ENCODE measurements around the gene PXMP2. TPM values are rescaled to one million over a fixed set of nuclear protein-coding genes. Genes with fewer than 3 reads are reported as not detected.

Gene PXMP2
- total RNA-seq, 1 experiment from 2014 or later, result 17.8 TPM

GRCh38 chr12:132743831-132744230 lies 56.4 kb downstream of the PXMP2 start:
- no peaks in the 10 kb centered on the region for H3K4me1 Mint-ChIP-seq
- H2BK15ac ChIP-seq (ENCODE audit: low read depth, low read length), result no peak overlapping the region
- H3K27ac Mint-ChIP-seq, result peak overlapping the region in 1 of 3 experiments; percentile 23; a peak in 1 of 7 replicates

More at GRCh38 chr12:132743831-132744230, 56.4 kb downstream of the PXMP2 start:
- H2BK5ac ChIP-seq (ENCODE audit: insufficient read length, low read length), result no peak overlapping the region
- H2BK120ac ChIP-seq (ENCODE audit: low read depth, low read length, poor library complexity, severe bottlenecking), result no peak overlapping the region
- H3K27me3 Mint-ChIP-seq (ENCODE audit: low read depth), result no peaks in the 10 kb centered on the region
- H3K9me3 Mint-ChIP-seq, result no peaks in the 10 kb centered on the region
- WGBS (ENCODE audit: extremely low coverage, insufficient read length, low lambda C conversion rate), result no CpG with 5 or more reads among the region's 13 CpGs
- H3K36me3 Mint-ChIP-seq (ENCODE audit: insufficient read depth in 1 of 3, low read depth in 3 of 3), result peaks cover 79 to 97% (median 96%) of the 10 kb centered on the region in 3 experiments
- H4K8ac ChIP-seq (replicated peaks; ENCODE audit: insufficient read length, low read depth, low read length), result no peak overlapping the region
- H3K27me3 ChIP-seq (ENCODE audit: insufficient read depth, low read length), result no peaks in the 10 kb centered on the region
- no peak overlapping the region for H3K27ac ChIP-seq (ENCODE audit: insufficient read length, low read depth, low read length)
- H3T11ph ChIP-seq (ENCODE audit: low read length), result no peak overlapping the region
- no peaks in the 10 kb centered on the region; the same call in 1 of the 2 replicates for H3K79me2 ChIP-seq (ENCODE audit: insufficient read depth, low read length)
- H3K9ac ChIP-seq (ENCODE audit: extremely low read depth, insufficient read length, low read length), result no peak overlapping the region
- no peak overlapping the region for H4K91ac ChIP-seq (ENCODE audit: insufficient read length, low read depth, low read length)
- peaks cover 2% of the 10 kb centered on the region for H4K20me1 ChIP-seq (ENCODE audit: control insufficient read depth, insufficient read depth, insufficient read length)
- no peaks in the 10 kb centered on the region for H3K79me1 ChIP-seq (ENCODE audit: insufficient read depth, low read depth, low read length, poor library complexity, severe bottlenecking)
- H2AFZ ChIP-seq (ENCODE audit: low read length), result no peak overlapping the region
- H2AK5ac ChIP-seq (ENCODE audit: insufficient read length, low read length), result no peak overlapping the region
- no peak overlapping the region for H3K56ac ChIP-seq (ENCODE audit: insufficient read length, low read depth, low read length)
- H3K18ac ChIP-seq (ENCODE audit: insufficient read length, low read depth, low read length), result no peak overlapping the region
- no peak overlapping the region for H2BK12ac ChIP-seq (ENCODE audit: insufficient read length, low read depth, low read length)
- no peak overlapping the region for H4K5ac ChIP-seq (ENCODE audit: insufficient read length, low read depth, low read length)
- H3K14ac ChIP-seq (ENCODE audit: insufficient read depth, low read length), result no peak overlapping the region
- no peaks in the 10 kb centered on the region for H3K23me2 ChIP-seq (ENCODE audit: insufficient read length, low read depth, low read length, poor library complexity, severe bottlenecking)
- no peak overlapping the region for H2BK20ac ChIP-seq (ENCODE audit: low read depth, low read length, poor library complexity, severe bottlenecking)
- H3K4me3 Mint-ChIP-seq, result no peak overlapping the region
- DNase-seq, result no peak
- TF ChIP-seq, protein P1, sequence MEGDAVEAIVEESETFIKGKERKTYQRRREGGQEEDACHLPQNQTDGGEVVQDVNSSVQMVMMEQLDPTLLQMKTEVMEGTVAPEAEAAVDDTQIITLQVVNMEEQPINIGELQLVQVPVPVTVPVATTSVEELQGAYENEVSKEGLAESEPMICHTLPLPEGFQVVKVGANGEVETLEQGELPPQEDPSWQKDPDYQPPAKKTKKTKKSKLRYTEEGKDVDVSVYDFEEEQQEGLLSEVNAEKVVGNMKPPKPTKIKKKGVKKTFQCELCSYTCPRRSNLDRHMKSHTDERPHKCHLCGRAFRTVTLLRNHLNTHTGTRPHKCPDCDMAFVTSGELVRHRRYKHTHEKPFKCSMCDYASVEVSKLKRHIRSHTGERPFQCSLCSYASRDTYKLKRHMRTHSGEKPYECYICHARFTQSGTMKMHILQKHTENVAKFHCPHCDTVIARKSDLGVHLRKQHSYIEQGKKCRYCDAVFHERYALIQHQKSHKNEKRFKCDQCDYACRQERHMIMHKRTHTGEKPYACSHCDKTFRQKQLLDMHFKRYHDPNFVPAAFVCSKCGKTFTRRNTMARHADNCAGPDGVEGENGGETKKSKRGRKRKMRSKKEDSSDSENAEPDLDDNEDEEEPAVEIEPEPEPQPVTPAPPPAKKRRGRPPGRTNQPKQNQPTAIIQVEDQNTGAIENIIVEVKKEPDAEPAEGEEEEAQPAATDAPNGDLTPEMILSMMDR (conservative IDR thresholded peaks at IDR 0.05), result no peak
- H3K4me2 ChIP-seq (ENCODE audit: insufficient read depth, insufficient read length, low read length), result no peak overlapping the region
- no peak overlapping the region for H3K23ac ChIP-seq (ENCODE audit: insufficient read length, low read depth, low read length)
- H3K4ac ChIP-seq (ENCODE audit: low read depth, low read length), result no peak overlapping the region
- H3K9me3 ChIP-seq (ENCODE audit: control insufficient read depth, low read depth, low read length), result no peaks in the 10 kb centered on the region
- H3K4me1 ChIP-seq (ENCODE audit: insufficient read depth, low read length), result no peaks in the 10 kb centered on the region

Measured in H9 (cell line).